Smooth muscle cell (in vitro differentiated cells): ENCODE data around the gene PCMTD2. TPM values are rescaled to one million over a fixed set of nuclear protein-coding genes. Genes with fewer than 3 reads are reported as not detected.

Source experiments
- DNase-seq: peaks from one replicate; lab custom pipeline; 2025; ENCODE audit not compliant: unreplicated experiment; lab: John Stamatoyannopoulos, UW
- H2AFZ ChIP-seq: fragments of 200-600 bp; sonication (generic); 2 replicates; pipeline ENCODE4 v1.6.0; 2016; ENCODE audit warnings: antibody characterized with exemption, low read depth, mild to moderate bottlenecking
- H3F3A ChIP-seq: fragments of 200-600 bp; sonication (generic); 2 replicates; pipeline ENCODE4 v1.6.0; 2017; ENCODE audit warnings: antibody characterized with exemption, low read depth
- H3K27ac ChIP-seq: fragments of 200-600 bp; sonication (generic); 2 replicates; pipeline ENCODE4 v1.5.1; 2016; ENCODE audit warnings: low read depth, mild to moderate bottlenecking
- H3K27me3 ChIP-seq: fragments of 200-600 bp; sonication (generic); 2 replicates; pipeline ENCODE4 v1.6.1; 2016; ENCODE audit warnings: low read depth, mild to moderate bottlenecking
- H3K36me3 ChIP-seq: fragments of 200-600 bp; sonication (generic); 2 replicates; pipeline ENCODE4 v1.5.1; 2016; ENCODE audit warnings: low read depth
- H3K4me1 ChIP-seq: fragments of 200-600 bp; sonication (generic); 2 replicates; pipeline ENCODE4 v1.5.1; 2016; ENCODE audit warnings: low read depth
- H3K4me2 ChIP-seq: fragments of 200-600 bp; sonication (generic); 2 replicates; pipeline ENCODE4 v1.6.0; 2016; ENCODE audit warnings: mild to moderate bottlenecking
- H3K4me3 ChIP-seq: fragments of 200-600 bp; sonication (generic); 2 replicates; pipeline ENCODE4 v1.5.1; 2016; ENCODE audit warnings: mild to moderate bottlenecking
- H3K79me2 ChIP-seq: fragments of 200-600 bp; sonication (generic); 2 replicates; pipeline ENCODE4 v1.6.0; 2016; ENCODE audit warnings: low read depth, mild to moderate bottlenecking
- H3K9ac ChIP-seq: fragments of 200-600 bp; sonication (generic); 2 replicates; pipeline ENCODE4 v1.6.0; 2016; ENCODE audit warnings: low read depth
- H3K9me3 ChIP-seq: fragments of 200-600 bp; sonication (generic); replicated peaks from 2 replicates; pipeline ENCODE4 v1.5.1; 2016; ENCODE audit warnings: low read depth
- H4K20me1 ChIP-seq: fragments of 200-600 bp; sonication (generic); 2 replicates; pipeline ENCODE4 v1.6.0; 2016; ENCODE audit warnings: low read depth
- WGBS: methylation state at CpG from one replicate; pipeline ENCODE4 v1.1.7; 2016; ENCODE audit warnings: low lambda C conversion rate; 5-methylcytosine and 5-hydroxymethylcytosine counted together
- polyA plus RNA-seq: library from polyadenylated mRNA; unstranded; fragments of >200 nt; fragmentation: Nextera tagmentation; extraction: Ambion mirVana; gene quantifications from 2 replicates; pipeline ENCODE4 v1.2.1, GENCODE V29; 2016
- total RNA-seq: library from RNA; depleted of rRNA; stranded (reverse); fragments of >200 nt; gene quantifications from 2 replicates; pipeline ENCODE4 v1.2.3, GENCODE V29; 2014
- TF ChIP-seq, protein P1 (sequence below): fragments of 200-600 bp; sonication (generic); IDR thresholded peaks from 2 replicates; pipeline ENCODE4 v1.5.1; 2017; ENCODE audit warnings: borderline replicate concordance, mild to moderate bottlenecking, antibody characterized with exemption; ENCODE audit not compliant: insufficient read depth, poor library complexity, severe bottlenecking

PCMTD2 gene
- total and polyA plus RNA-seq, 2 experiments from 2014 or later = 15.4 to 74.9 TPM

DNA sequence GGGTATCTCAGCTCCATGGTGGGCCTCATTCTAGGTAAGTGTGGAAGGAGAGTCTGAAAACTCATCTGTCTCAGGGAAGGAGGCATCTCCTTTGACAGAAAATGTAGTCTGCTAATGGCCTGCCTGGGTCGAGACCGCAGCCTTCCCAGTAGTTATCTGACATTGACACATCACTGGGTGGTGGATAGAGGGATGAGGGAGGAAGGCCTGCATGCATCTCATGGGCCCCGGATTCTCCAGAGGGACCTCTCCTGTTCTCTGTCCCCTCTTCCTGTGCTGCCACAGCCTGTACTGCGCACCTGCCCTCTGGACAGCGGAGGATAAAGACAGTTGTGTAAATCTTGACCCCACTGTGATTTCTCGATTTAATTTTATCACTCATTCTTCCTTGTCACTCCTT lies 4.7 kb downstream of the PCMTD2 start:
- 62% methylated on average over 6 of the region's 6 CpGs for WGBS
- Histone ChIP-seq H4K20me1 (peaks cover 64% of the 10 kb centered on the region), H2AFZ (no peak overlapping the region), H3K27me3 (no peaks in the 10 kb centered on the region), H3K79me2 (peaks cover 38% of the 10 kb centered on the region), H3K9me3 (no peaks in the 10 kb centered on the region), H3K4me3 (no peak overlapping the region), H3F3A (peaks cover 17% of the 10 kb centered on the region), H3K4me2 (peak overlapping the region; percentile 82), H3K27ac (no peak overlapping the region), H3K36me3 (no peaks in the 10 kb centered on the region), H3K4me1 (peaks cover 34% of the 10 kb centered on the region), H3K9ac (no peak overlapping the region)
- TF ChIP-seq, protein P1, sequence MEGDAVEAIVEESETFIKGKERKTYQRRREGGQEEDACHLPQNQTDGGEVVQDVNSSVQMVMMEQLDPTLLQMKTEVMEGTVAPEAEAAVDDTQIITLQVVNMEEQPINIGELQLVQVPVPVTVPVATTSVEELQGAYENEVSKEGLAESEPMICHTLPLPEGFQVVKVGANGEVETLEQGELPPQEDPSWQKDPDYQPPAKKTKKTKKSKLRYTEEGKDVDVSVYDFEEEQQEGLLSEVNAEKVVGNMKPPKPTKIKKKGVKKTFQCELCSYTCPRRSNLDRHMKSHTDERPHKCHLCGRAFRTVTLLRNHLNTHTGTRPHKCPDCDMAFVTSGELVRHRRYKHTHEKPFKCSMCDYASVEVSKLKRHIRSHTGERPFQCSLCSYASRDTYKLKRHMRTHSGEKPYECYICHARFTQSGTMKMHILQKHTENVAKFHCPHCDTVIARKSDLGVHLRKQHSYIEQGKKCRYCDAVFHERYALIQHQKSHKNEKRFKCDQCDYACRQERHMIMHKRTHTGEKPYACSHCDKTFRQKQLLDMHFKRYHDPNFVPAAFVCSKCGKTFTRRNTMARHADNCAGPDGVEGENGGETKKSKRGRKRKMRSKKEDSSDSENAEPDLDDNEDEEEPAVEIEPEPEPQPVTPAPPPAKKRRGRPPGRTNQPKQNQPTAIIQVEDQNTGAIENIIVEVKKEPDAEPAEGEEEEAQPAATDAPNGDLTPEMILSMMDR = no peak
- DNase-seq = no peak

DNA sequence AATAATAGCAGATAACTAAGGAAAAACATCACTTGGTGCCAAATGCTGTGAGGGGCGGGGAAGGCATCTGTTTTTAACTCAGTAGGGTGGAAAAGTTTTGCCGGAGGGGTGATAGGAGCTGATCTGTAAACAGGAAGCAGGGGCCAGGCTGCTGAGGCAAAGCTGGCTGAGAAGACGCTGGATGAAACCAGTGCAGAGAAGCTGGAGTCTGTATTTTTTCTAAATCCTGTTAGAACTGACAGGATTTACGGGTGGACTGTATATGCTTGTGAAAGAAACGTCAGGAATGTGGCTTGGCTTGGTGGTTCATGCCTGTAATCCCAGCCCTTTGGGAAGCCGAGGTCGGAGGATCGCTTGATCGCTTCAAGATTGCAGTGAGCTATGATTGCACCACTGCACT lies 5.6 kb downstream of the PCMTD2 start:
- peak overlapping the region; percentile 71 for H3K27ac ChIP-seq

DNA sequence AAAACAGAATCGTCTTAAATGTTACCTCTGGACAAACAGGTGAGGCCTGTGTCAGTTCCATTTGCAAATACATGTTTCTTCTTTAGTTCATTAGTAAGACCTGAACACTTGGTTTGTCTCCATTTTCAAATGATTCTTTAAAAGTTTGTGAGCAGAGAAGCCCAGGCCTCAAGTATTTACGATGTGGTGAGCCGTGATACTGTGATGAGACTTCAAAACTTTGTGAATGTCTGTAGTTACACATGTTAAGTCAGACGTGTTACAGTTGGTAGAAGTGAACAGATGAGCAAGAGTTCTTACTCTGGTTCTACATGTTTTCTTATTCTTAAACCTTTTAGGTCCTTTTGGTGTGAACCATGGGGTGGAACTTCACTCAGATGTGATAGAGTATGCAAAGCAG lies 8.5 kb downstream of the PCMTD2 start:
- H3K4me1 ChIP-seq = peaks cover 15% of the 10 kb centered on the region
- peaks cover 63% of the 10 kb centered on the region for H4K20me1 ChIP-seq
- no peaks in the 10 kb centered on the region for H3K27me3 ChIP-seq
- TF ChIP-seq, protein P1 = no peak
- peaks cover 10% of the 10 kb centered on the region for H3F3A ChIP-seq
- H3K79me2 ChIP-seq = peaks cover 13% of the 10 kb centered on the region
- 35% methylated on average over 4 of the region's 4 CpGs for WGBS
- no peak overlapping the region for H3K4me3 ChIP-seq
- peak overlapping the region; percentile 64 for H3K4me2 ChIP-seq
- no peaks in the 10 kb centered on the region for H3K9me3 ChIP-seq
- H3K9ac ChIP-seq = no peak overlapping the region
- no peak for DNase-seq
- peak overlapping the region; percentile 58 for H3K27ac ChIP-seq
- H2AFZ ChIP-seq = no peak overlapping the region
- no peaks in the 10 kb centered on the region for H3K36me3 ChIP-seq

More for the DNA sequence above, 5.6 kb downstream of the PCMTD2 start:
- DNase-seq = no peak
- peaks cover 17% of the 10 kb centered on the region for H3F3A ChIP-seq
- H3K27me3 ChIP-seq = no peaks in the 10 kb centered on the region
- peaks cover 33% of the 10 kb centered on the region for H3K79me2 ChIP-seq
- peak overlapping the region; percentile 82 for H3K4me2 ChIP-seq
- H3K9ac ChIP-seq = no peak overlapping the region
- no peaks in the 10 kb centered on the region for H3K9me3 ChIP-seq
- WGBS = 1% methylated on average over 9 of the region's 9 CpGs
- TF ChIP-seq, protein P1 = no peak
- H3K4me3 ChIP-seq = peak overlapping the region; percentile 13
- peaks cover 71% of the 10 kb centered on the region for H4K20me1 ChIP-seq
- H2AFZ ChIP-seq = no peak overlapping the region
- H3K36me3 ChIP-seq = no peaks in the 10 kb centered on the region
- H3K4me1 ChIP-seq = peaks cover 32% of the 10 kb centered on the region

DNA sequence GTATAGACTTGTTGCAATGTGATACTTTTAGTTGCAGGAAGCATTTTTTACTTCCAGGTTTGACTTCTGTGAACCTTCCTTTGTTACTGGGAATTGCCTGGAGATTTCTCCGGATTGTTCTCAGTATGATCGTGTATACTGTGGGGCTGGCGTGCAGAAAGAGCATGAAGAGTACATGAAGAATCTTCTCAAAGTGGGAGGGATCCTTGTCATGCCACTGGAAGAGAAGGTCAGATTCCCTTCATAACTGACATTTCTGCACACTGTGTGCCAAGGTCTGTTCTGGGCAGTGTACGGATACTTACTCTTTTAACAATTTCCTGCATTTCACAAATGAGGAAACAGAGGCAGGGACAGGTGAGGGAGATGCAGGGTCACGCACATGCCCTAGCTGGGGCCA lies 9.7 kb downstream of the PCMTD2 start:
- peaks cover 15% of the 10 kb centered on the region for H3K4me1 ChIP-seq
- H3K4me2 ChIP-seq = peak overlapping the region; percentile 64
- peaks cover 7% of the 10 kb centered on the region for H3F3A ChIP-seq
- peak overlapping the region; percentile 58 for H3K27ac ChIP-seq
- H3K9ac ChIP-seq = no peak overlapping the region
- WGBS = 62% methylated on average over 5 of the region's 5 CpGs
- H3K4me3 ChIP-seq = no peak overlapping the region
- DNase-seq = no peak
- H3K79me2 ChIP-seq = peaks cover 4% of the 10 kb centered on the region
- no peak overlapping the region for H2AFZ ChIP-seq
- peaks cover 58% of the 10 kb centered on the region for H4K20me1 ChIP-seq
- H3K27me3 ChIP-seq = no peaks in the 10 kb centered on the region
- TF ChIP-seq, protein P1 = no peak
- H3K9me3 ChIP-seq = no peaks in the 10 kb centered on the region
- no peaks in the 10 kb centered on the region for H3K36me3 ChIP-seq
